Measurements from ENCODE around the gene DENND1A. TPM values are rescaled to one million over a fixed set of nuclear protein-coding genes. Genes with fewer than 3 reads are reported as not detected.
A peak's percentile ranks its signal among the peaks of the same experiment; 100 is the strongest.

Gene DENND1A
- total RNA-seq, 1 donor from 2014 or later = 48.1 TPM

- peaks cover 4% of the 10 kb centered on the region for H3K27me3 Mint-ChIP-seq (ENCODE audit: insufficient read depth, low read depth)
- Histone ChIP-seq H3K79me2 (ENCODE audit: low read depth) (no peaks in the 10 kb centered on the region), H3K27ac (peak overlapping the region; percentile 42), H4K20me1 (ENCODE audit: low read depth) (no peaks in the 10 kb centered on the region), H3K36me3 (no peaks in the 10 kb centered on the region), H3K4me2 (peak overlapping the region; percentile 27), H3F3A (ENCODE audit: low read depth) (peaks cover 7% of the 10 kb centered on the region), H2AFZ (replicated peaks) (no peak overlapping the region), H3K9me3 (ENCODE audit: low read depth) (no peaks in the 10 kb centered on the region), H3K27me3 (no peaks in the 10 kb centered on the region), H3K4me1 (peaks cover 18% of the 10 kb centered on the region), H3K4me3 (no peak overlapping the region), H3K9ac (no peak overlapping the region)
- no peak overlapping the region for H3K4me3 Mint-ChIP-seq
- H3K9me3 Mint-ChIP-seq = no peaks in the 10 kb centered on the region
- H3K27ac Mint-ChIP-seq = peak overlapping the region; percentile 73
- TF ChIP-seq EZH2phosphoT487 (IDR thresholded peaks at IDR 0.05) = no peak
- no peak for TF ChIP-seq CTCF (IDR thresholded peaks at IDR 0.05)
- no peak for TF ChIP-seq EZH2 (IDR thresholded peaks at IDR 0.05)
- no peak for DNase-seq (ENCODE audit: low spot score)
- H3K4me1 Mint-ChIP-seq = peaks cover 21% of the 10 kb centered on the region
- no peaks in the 10 kb centered on the region for H3K36me3 Mint-ChIP-seq
Measured at GRCh38 chr9:123614306-123615263, 315.3 kb downstream of the DENND1A start.

GRCh38 chr9:123611226-123611625 lies 318.7 kb downstream of the DENND1A start:
- no peaks in the 10 kb centered on the region for H3K9me3 ChIP-seq (ENCODE audit: low read depth)
- Mint-ChIP-seq H3K27ac (no peak overlapping the region), H3K4me3 (no peak overlapping the region), H3K36me3 (no peaks in the 10 kb centered on the region), H3K4me1 (peaks cover 9% of the 10 kb centered on the region), H3K27me3 (ENCODE audit: insufficient read depth, low read depth) (no peaks in the 10 kb centered on the region), H3K9me3 (no peaks in the 10 kb centered on the region)
- H3K36me3 ChIP-seq = no peaks in the 10 kb centered on the region
- H3K79me2 ChIP-seq (ENCODE audit: low read depth) = no peaks in the 10 kb centered on the region
- no peak overlapping the region for H3K4me3 ChIP-seq
- H4K20me1 ChIP-seq (ENCODE audit: low read depth) = no peaks in the 10 kb centered on the region
- DNase-seq (ENCODE audit: low spot score) = no peak
- H3K4me1 ChIP-seq = peaks cover 13% of the 10 kb centered on the region
- peaks cover 7% of the 10 kb centered on the region for H3F3A ChIP-seq (ENCODE audit: low read depth)
- H3K9ac ChIP-seq = no peak overlapping the region
- H3K4me2 ChIP-seq = no peak overlapping the region
- H3K27ac ChIP-seq = no peak overlapping the region
- H2AFZ ChIP-seq (replicated peaks) = no peak overlapping the region
- TF ChIP-seq EZH2 (IDR thresholded peaks at IDR 0.05) (no peak), CTCF (IDR thresholded peaks at IDR 0.05) (no peak), EZH2phosphoT487 (IDR thresholded peaks at IDR 0.05) (no peak)
- H3K27me3 ChIP-seq = no peaks in the 10 kb centered on the region

- no peaks in the 10 kb centered on the region for H3K9me3 ChIP-seq (ENCODE audit: low read depth)
- Mint-ChIP-seq H3K4me1 (peaks cover 7% of the 10 kb centered on the region), H3K27me3 (ENCODE audit: insufficient read depth, low read depth) (no peaks in the 10 kb centered on the region), H3K9me3 (no peaks in the 10 kb centered on the region), H3K36me3 (no peaks in the 10 kb centered on the region), H3K4me3 (no peak overlapping the region), H3K27ac (no peak overlapping the region)
- H3K4me2 ChIP-seq = no peak overlapping the region
- DNase-seq (ENCODE audit: low spot score) = no peak
- H3K27ac ChIP-seq = no peak overlapping the region
- H3K9ac ChIP-seq = no peak overlapping the region
- no peaks in the 10 kb centered on the region for H3K79me2 ChIP-seq (ENCODE audit: low read depth)
- TF ChIP-seq CTCF (IDR thresholded peaks at IDR 0.05) (no peak), EZH2 (IDR thresholded peaks at IDR 0.05) (no peak), EZH2phosphoT487 (IDR thresholded peaks at IDR 0.05) (no peak)
- no peak overlapping the region for H2AFZ ChIP-seq (replicated peaks)
- no peaks in the 10 kb centered on the region for H3K36me3 ChIP-seq
- no peaks in the 10 kb centered on the region for H3K27me3 ChIP-seq
- no peaks in the 10 kb centered on the region for H4K20me1 ChIP-seq (ENCODE audit: low read depth)
- peaks cover 10% of the 10 kb centered on the region for H3K4me1 ChIP-seq
- H3K4me3 ChIP-seq = no peak overlapping the region
- peaks cover 2% of the 10 kb centered on the region for H3F3A ChIP-seq (ENCODE audit: low read depth)
Measured at GRCh38 chr9:123609844-123610243, 320.1 kb downstream of the DENND1A start.
